GM18517 (cell line): Measurements from ENCODE around the gene HACD3.
A peak's percentile ranks its signal among the peaks of the same experiment; 100 is the strongest.

Source experiments
- ATAC-seq: cut with Tn5 transposase; IDR thresholded peaks from one replicate; pipeline ENCODE4 v1.9.1; 2021; ENCODE audit warnings: mild to moderate bottlenecking, moderate library complexity; ENCODE audit not compliant: unreplicated experiment

The HACD3 gene

GRCh38 chr15:65530318-65531111 is at the start of gene HACD3:
Gene HACD3 (plus strand): TSS chr15:65530463. CDS start chr15:65530632, 169 bp downstream.
- peak; percentile 71 for ATAC-seq

- no peak for ATAC-seq
These were observed 45.4 kb upstream of the HACD3 start for GRCh38 chr15:65484876-65485275.

GRCh38 chr15:65494076-65494475 is 36.2 kb upstream of the HACD3 start:
- no peak for ATAC-seq

- ATAC-seq: no peak
These were observed 20.9 kb upstream of the HACD3 start for GRCh38 chr15:65509321-65509720.

GRCh38 chr15:65512189-65512588 is 18.1 kb upstream of the HACD3 start:
- no peak for ATAC-seq

- no peak for ATAC-seq
These were observed 17.4 kb upstream of the HACD3 start for GRCh38 chr15:65512807-65513416.

- peak; percentile 83 for ATAC-seq
These were observed 13.0 kb upstream of the HACD3 start, which contains the start of gene DPP8 for GRCh38 chr15:65516997-65517865. Gene DPP8 (minus strand): TSS chr15:65517689. CDS start chr15:65512553, 5,136 bp downstream.

- ATAC-seq: no peak
These were observed 12.4 kb upstream of the HACD3 start for GRCh38 chr15:65517866-65518207.

GRCh38 chr15:65518633-65519285 is 11.5 kb upstream of the HACD3 start:
- ATAC-seq: no peak

GRCh38 chr15:65521350-65521749 is 8.9 kb upstream of the HACD3 start:
- ATAC-seq: no peak

- no peak for ATAC-seq
These were observed 6.0 kb upstream of the HACD3 start for GRCh38 chr15:65524226-65524625.

GRCh38 chr15:65525622-65526021 is 4.6 kb upstream of the HACD3 start:
- ATAC-seq: no peak

- ATAC-seq: no peak
These were observed 1.7 kb upstream of the HACD3 start for GRCh38 chr15:65528461-65529060.

- peak; percentile 5 for ATAC-seq
These were observed 423 bp upstream of the HACD3 start for GRCh38 chr15:65529762-65530317.

GRCh38 chr15:65532738-65533051 is 2.4 kb downstream of the HACD3 start:
- ATAC-seq: no peak

- no peak for ATAC-seq
These were observed 2.9 kb downstream of the HACD3 start for GRCh38 chr15:65533057-65533756.

- no peak for ATAC-seq
These were observed 4.9 kb downstream of the HACD3 start for GRCh38 chr15:65535192-65535591.

GRCh38 chr15:65540314-65540713 is 10.1 kb downstream of the HACD3 start:
- no peak for ATAC-seq

GRCh38 chr15:65541231-65541820 is 11.1 kb downstream of the HACD3 start:
- ATAC-seq: no peak
